ENCODE results near the gene KRT3. TPM values are rescaled to one million over a fixed set of nuclear protein-coding genes. Genes with fewer than 3 reads are reported as not detected.

The KRT3 gene
- total and polyA plus RNA-seq, 2 donors from 2014 or later, result not detected

GRCh38 chr12:52814710-52815155 lies 18.8 kb upstream of the KRT3 start:
- no peak for DNase-seq
- Histone ChIP-seq H3K4me1 (ENCODE audit: control insufficient read depth in 2 of 3, insufficient read depth in 2 of 3, low read depth in 1 of 3, low read length in 3 of 3) (no peaks in the 10 kb centered on the region), H3K36me3 (ENCODE audit: control insufficient read depth in 2 of 3, insufficient read depth in 3 of 3, low read length in 3 of 3) (no peaks in the 10 kb centered on the region), H3K4me3 (ENCODE audit: low read length in 3 of 3) (no peak overlapping the region), H3K27me3 (ENCODE audit: control insufficient read depth, insufficient read depth, low read length) (no peaks in the 10 kb centered on the region), H3K27ac (ENCODE audit: low read depth in 2 of 2, low read length in 2 of 2) (no peak overlapping the region), H3K9me3 (ENCODE audit: control insufficient read depth in 2 of 3, insufficient read depth in 1 of 3, low read length in 3 of 3) (no peaks in the 10 kb centered on the region), H3K9ac (ENCODE audit: low read length in 3 of 3) (no peak overlapping the region)
- TF ChIP-seq, protein P1, sequence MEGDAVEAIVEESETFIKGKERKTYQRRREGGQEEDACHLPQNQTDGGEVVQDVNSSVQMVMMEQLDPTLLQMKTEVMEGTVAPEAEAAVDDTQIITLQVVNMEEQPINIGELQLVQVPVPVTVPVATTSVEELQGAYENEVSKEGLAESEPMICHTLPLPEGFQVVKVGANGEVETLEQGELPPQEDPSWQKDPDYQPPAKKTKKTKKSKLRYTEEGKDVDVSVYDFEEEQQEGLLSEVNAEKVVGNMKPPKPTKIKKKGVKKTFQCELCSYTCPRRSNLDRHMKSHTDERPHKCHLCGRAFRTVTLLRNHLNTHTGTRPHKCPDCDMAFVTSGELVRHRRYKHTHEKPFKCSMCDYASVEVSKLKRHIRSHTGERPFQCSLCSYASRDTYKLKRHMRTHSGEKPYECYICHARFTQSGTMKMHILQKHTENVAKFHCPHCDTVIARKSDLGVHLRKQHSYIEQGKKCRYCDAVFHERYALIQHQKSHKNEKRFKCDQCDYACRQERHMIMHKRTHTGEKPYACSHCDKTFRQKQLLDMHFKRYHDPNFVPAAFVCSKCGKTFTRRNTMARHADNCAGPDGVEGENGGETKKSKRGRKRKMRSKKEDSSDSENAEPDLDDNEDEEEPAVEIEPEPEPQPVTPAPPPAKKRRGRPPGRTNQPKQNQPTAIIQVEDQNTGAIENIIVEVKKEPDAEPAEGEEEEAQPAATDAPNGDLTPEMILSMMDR (IDR thresholded peaks at IDR 0.05; ENCODE audit: borderline replicate concordance, extremely low read depth, insufficient read depth), result no peak
- intact Hi-C loops (cut with DNase I), result no loop called here
- FAIRE-seq, result no peak

DNA sequence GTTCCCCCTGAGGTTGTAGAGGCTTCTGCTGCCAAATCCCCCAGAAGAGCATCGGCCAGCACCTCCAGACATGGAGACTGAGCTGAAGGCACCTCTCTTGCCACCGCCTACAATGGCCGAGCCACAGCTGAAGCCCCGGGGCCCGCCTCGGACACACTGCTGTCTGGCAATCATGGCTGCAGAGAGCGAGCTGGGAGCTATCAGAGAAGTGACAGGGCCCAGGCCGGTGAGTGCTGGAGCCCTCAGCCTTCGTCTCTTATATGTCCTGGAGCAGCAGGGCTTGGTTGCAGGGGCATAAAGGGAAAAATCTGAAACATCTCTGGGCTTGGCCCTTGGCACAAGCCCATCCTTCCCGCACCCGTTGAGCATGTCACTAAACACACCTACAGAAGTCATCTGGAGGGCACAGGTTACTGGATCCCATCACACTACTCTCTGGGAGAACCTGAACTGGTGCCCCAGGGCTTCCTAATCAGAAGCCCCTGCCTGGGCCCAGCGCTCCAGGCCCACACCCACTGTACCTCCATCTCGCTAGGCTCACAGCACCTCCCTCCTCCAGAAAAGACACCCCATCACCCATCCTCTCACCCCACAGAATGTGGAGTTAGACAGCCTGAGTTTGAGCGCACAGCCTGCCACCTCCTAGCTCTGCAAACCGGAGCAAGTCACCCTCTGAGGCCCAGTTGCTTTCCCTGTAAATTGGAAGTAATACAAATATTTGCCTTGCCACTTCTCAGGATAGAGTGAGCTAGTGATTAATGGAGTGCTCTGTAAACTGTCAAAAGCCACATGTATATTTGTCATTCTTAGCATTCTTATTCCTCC lies 18.2 kb upstream of the KRT3 start, which contains the start of gene KRT4:
Gene KRT4, minus strand, starts transcription at position 232 of the 825 bp plus-strand sequence. Its CDS starts 58 bp downstream, at position 174.
- Histone ChIP-seq H3K27ac (ENCODE audit: low read depth in 2 of 2, low read length in 2 of 2) (no peak within 1 kb of the TSS), H3K9me3 (ENCODE audit: control insufficient read depth in 2 of 3, insufficient read depth in 1 of 3, low read length in 3 of 3) (no peaks in the 10 kb centered on the region), H3K9ac (ENCODE audit: low read length in 3 of 3) (no peak within 1 kb of the TSS), H3K4me1 (ENCODE audit: control insufficient read depth in 2 of 3, insufficient read depth in 2 of 3, low read depth in 1 of 3, low read length in 3 of 3) (no peaks in the 10 kb centered on the region), H3K27me3 (ENCODE audit: control insufficient read depth, insufficient read depth, low read length) (no peaks in the 10 kb centered on the region), H3K36me3 (ENCODE audit: control insufficient read depth in 2 of 3, insufficient read depth in 3 of 3, low read length in 3 of 3) (no peaks in the 10 kb centered on the region), H3K4me3 (ENCODE audit: low read length in 3 of 3) (no peak within 1 kb of the TSS)
- TF ChIP-seq, protein P1 (IDR thresholded peaks at IDR 0.05; ENCODE audit: borderline replicate concordance, extremely low read depth, insufficient read depth), result no peak
- FAIRE-seq, result no peak
- intact Hi-C loops (cut with DNase I), result no loop called here
- DNase-seq, result no peak

- H3K4me1 ChIP-seq (ENCODE audit: control insufficient read depth in 2 of 3, insufficient read depth in 2 of 3, low read depth in 1 of 3, low read length in 3 of 3), result no peaks in the 10 kb centered on the region
- DNase-seq (no peak), FAIRE-seq (no peak)
- intact Hi-C loops (cut with DNase I), result no loop called here
- no peak overlapping the region for H3K9ac ChIP-seq (ENCODE audit: low read length in 3 of 3)
- TF ChIP-seq, protein P1 (IDR thresholded peaks at IDR 0.05; ENCODE audit: borderline replicate concordance, extremely low read depth, insufficient read depth), result no peak
- no peaks in the 10 kb centered on the region for H3K36me3 ChIP-seq (ENCODE audit: control insufficient read depth in 2 of 3, insufficient read depth in 3 of 3, low read length in 3 of 3)
- no peak overlapping the region for H3K27ac ChIP-seq (ENCODE audit: low read depth in 2 of 2, low read length in 2 of 2)
- H3K9me3 ChIP-seq (ENCODE audit: control insufficient read depth in 2 of 3, insufficient read depth in 1 of 3, low read length in 3 of 3), result no peaks in the 10 kb centered on the region
- no peak overlapping the region for H3K4me3 ChIP-seq (ENCODE audit: low read length in 3 of 3)
- H3K27me3 ChIP-seq (ENCODE audit: control insufficient read depth, insufficient read depth, low read length), result no peaks in the 10 kb centered on the region
These were observed 17.4 kb upstream of the KRT3 start for GRCh38 chr12:52813203-52813819.
